ENCODE results near the gene CLASRP.

DNA sequence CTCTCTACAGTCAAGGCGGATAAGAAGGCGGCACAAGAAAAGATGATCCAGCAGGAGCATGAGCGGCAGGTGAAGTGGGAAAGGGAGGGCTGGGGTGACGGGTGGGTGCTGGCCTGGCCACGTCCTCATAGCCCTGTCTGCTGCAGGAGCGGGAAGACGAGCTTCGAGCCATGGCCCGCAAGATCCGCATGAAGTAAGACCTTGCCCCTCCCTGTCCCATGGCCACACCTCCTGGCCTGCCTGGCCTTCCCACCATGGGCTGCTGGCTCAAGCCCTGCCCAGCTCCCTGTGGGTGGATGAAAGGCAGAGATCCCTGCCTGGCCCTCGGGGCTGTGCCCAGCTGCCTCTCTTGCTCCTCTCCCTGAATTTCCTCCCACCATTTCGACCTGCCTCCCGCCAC, 30.2 kb downstream of the CLASRP start:
- TF ChIP-seq, protein P1, sequence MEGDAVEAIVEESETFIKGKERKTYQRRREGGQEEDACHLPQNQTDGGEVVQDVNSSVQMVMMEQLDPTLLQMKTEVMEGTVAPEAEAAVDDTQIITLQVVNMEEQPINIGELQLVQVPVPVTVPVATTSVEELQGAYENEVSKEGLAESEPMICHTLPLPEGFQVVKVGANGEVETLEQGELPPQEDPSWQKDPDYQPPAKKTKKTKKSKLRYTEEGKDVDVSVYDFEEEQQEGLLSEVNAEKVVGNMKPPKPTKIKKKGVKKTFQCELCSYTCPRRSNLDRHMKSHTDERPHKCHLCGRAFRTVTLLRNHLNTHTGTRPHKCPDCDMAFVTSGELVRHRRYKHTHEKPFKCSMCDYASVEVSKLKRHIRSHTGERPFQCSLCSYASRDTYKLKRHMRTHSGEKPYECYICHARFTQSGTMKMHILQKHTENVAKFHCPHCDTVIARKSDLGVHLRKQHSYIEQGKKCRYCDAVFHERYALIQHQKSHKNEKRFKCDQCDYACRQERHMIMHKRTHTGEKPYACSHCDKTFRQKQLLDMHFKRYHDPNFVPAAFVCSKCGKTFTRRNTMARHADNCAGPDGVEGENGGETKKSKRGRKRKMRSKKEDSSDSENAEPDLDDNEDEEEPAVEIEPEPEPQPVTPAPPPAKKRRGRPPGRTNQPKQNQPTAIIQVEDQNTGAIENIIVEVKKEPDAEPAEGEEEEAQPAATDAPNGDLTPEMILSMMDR (IDR thresholded peaks at IDR 0.05) = no peak
- no peak for TF ChIP-seq RFX5 (IDR thresholded peaks at IDR 0.05)
- TF ChIP-seq, protein P2, sequence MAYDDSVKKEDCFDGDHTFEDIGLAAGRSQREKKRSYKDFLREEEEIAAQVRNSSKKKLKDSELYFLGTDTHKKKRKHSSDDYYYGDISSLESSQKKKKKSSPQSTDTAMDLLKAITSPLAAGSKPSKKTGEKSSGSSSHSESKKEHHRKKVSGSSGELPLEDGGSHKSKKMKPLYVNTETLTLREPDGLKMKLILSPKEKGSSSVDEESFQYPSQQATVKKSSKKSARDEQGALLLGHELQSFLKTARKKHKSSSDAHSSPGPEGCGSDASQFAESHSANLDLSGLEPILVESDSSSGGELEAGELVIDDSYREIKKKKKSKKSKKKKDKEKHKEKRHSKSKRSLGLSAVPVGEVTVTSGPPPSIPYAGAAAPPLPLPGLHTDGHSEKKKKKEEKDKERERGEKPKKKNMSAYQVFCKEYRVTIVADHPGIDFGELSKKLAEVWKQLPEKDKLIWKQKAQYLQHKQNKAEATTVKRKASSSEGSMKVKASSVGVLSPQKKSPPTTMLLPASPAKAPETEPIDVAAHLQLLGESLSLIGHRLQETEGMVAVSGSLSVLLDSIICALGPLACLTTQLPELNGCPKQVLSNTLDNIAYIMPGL (CRISPR knock-in tag; IDR thresholded peaks at IDR 0.05; ENCODE audit: borderline replicate concordance) = no peak
- no peak for TF ChIP-seq CBX2 (IDR thresholded peaks at IDR 0.05; ENCODE audit: borderline replicate concordance, low read depth)
- TF ChIP-seq CHD2 (IDR thresholded peaks at IDR 0.05; ENCODE audit: low read length, partially characterized antibody) = no peak
- no peak for TF ChIP-seq POLR2A (IDR thresholded peaks at IDR 0.05; ENCODE audit: low read length)
- no peak for TF ChIP-seq HES2 (IDR thresholded peaks at IDR 0.05)
- TF ChIP-seq BHLHE40 (IDR thresholded peaks at IDR 0.05; ENCODE audit: low read depth, low read length) = no peak

Data from A549 (cell line).